Measurements from ENCODE around the gene PNMA8B.

GRCh38 chr19:46461537-46461936 is 34.1 kb downstream of the PNMA8B start:
- TF ChIP-seq POLR2AphosphoS5 (IDR thresholded peaks at IDR 0.05) (no peak), EP300 (IDR thresholded peaks at IDR 0.05) (no peak)

Measured in esophagus muscularis mucosa (tissue), 3 donors.